ENCODE results near the gene ACOX1. TPM values are rescaled to one million over a fixed set of nuclear protein-coding genes. Genes with fewer than 3 reads are reported as not detected.
A peak's percentile ranks its signal among the peaks of the same experiment; 100 is the strongest.

ACOX1 gene
- total RNA-seq, 1 experiment from 2014 or later: 50.2 TPM

DNA sequence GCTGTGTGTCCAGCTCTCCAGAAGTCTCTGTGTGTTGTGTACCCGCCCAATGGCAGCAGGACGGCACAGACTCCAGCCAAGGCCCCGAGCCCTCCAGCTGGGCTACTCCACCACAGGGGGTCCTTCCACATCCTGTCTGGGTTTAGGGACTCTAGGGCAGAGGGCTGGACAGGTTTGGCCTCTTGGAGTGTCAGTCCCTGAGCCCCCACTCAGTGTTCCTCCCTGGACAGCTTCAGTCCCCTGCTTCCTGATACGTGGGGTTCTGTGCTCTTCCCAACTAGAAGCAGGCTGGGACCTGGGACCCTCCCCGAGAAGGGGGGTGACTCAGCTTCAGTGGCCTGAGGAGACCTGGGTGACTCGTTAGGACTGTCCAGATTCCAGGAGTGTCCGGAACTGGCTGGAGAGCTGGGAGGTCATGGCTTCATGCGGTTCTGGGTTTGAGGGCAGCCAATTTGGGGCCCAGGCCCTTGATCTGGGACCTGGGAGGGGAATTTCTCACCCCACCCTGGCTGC, 25.8 kb upstream of the ACOX1 start:
- no peaks in the 10 kb centered on the region for H4K20me1 ChIP-seq (ENCODE audit: insufficient read depth)
- ATAC-seq: no peak
- H3K27me3 ChIP-seq (ENCODE audit: insufficient read depth, low read length): no peaks in the 10 kb centered on the region
- TF ChIP-seq ZNF274 (IDR thresholded peaks at IDR 0.05; ENCODE audit: low read depth, low read length): no peak
- no peak for TF ChIP-seq EGR1 (IDR thresholded peaks at IDR 0.05; ENCODE audit: low read depth)
- no peak for TF ChIP-seq JUND (IDR thresholded peaks at IDR 0.05)
- TF ChIP-seq CEBPB (IDR thresholded peaks at IDR 0.05; ENCODE audit: low read depth): no peak
- no peak for TF ChIP-seq POLR2AphosphoS5 (IDR thresholded peaks at IDR 0.05; ENCODE audit: low read depth, low read length)
- TF ChIP-seq EZH2 (IDR thresholded peaks at IDR 0.05): no peak
- no peak for TF ChIP-seq SP1 (IDR thresholded peaks at IDR 0.05; ENCODE audit: low read depth)
- TF ChIP-seq, protein P1, sequence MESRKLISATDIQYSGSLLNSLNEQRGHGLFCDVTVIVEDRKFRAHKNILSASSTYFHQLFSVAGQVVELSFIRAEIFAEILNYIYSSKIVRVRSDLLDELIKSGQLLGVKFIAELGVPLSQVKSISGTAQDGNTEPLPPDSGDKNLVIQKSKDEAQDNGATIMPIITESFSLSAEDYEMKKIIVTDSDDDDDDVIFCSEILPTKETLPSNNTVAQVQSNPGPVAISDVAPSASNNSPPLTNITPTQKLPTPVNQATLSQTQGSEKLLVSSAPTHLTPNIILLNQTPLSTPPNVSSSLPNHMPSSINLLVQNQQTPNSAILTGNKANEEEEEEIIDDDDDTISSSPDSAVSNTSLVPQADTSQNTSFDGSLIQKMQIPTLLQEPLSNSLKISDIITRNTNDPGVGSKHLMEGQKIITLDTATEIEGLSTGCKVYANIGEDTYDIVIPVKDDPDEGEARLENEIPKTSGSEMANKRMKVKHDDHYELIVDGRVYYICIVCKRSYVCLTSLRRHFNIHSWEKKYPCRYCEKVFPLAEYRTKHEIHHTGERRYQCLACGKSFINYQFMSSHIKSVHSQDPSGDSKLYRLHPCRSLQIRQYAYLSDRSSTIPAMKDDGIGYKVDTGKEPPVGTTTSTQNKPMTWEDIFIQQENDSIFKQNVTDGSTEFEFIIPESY (IDR thresholded peaks at IDR 0.05; ENCODE audit: extremely low read depth, insufficient replicate concordance, low read length): no peak
- TF ChIP-seq SRF (IDR thresholded peaks at IDR 0.05; ENCODE audit: low read depth): no peak
- TF ChIP-seq TCF7L2 (IDR thresholded peaks at IDR 0.05; ENCODE audit: borderline replicate concordance, extremely low read depth, insufficient read depth, insufficient read length): no peak
- no peak for TF ChIP-seq YY1 (IDR thresholded peaks at IDR 0.05; ENCODE audit: extremely low read depth, insufficient replicate concordance, low read depth, low read length)
- TF ChIP-seq CBX3 (IDR thresholded peaks at IDR 0.05; ENCODE audit: low read depth): no peak
- TF ChIP-seq ZFX (IDR thresholded peaks at IDR 0.05): no peak
- TF ChIP-seq ELF1 (IDR thresholded peaks at IDR 0.05; ENCODE audit: borderline replicate concordance, low read depth): no peak
- TF ChIP-seq, protein P2, sequence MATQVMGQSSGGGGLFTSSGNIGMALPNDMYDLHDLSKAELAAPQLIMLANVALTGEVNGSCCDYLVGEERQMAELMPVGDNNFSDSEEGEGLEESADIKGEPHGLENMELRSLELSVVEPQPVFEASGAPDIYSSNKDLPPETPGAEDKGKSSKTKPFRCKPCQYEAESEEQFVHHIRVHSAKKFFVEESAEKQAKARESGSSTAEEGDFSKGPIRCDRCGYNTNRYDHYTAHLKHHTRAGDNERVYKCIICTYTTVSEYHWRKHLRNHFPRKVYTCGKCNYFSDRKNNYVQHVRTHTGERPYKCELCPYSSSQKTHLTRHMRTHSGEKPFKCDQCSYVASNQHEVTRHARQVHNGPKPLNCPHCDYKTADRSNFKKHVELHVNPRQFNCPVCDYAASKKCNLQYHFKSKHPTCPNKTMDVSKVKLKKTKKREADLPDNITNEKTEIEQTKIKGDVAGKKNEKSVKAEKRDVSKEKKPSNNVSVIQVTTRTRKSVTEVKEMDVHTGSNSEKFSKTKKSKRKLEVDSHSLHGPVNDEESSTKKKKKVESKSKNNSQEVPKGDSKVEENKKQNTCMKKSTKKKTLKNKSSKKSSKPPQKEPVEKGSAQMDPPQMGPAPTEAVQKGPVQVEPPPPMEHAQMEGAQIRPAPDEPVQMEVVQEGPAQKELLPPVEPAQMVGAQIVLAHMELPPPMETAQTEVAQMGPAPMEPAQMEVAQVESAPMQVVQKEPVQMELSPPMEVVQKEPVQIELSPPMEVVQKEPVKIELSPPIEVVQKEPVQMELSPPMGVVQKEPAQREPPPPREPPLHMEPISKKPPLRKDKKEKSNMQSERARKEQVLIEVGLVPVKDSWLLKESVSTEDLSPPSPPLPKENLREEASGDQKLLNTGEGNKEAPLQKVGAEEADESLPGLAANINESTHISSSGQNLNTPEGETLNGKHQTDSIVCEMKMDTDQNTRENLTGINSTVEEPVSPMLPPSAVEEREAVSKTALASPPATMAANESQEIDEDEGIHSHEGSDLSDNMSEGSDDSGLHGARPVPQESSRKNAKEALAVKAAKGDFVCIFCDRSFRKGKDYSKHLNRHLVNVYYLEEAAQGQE (IDR thresholded peaks at IDR 0.05; ENCODE audit: low read depth): no peak
- no TSS peak for BruUV-seq (replicated peaks)
- no peaks in the 10 kb centered on the region for H3K9me2 ChIP-seq (ENCODE audit: insufficient read depth)
- POLR2A ChIA-PET: interaction anchor here (1.4 kb wide), 1 partner anchor 100 kb away, joined by 6 read pairs; the partner anchor contains the start of gene MRPL38
- no peak overlapping the region for H3K4me3 ChIP-seq (replicated peaks in 1 of 2; ENCODE audit: low read depth in 1 of 2, low read length in 2 of 2)
- H2AFZ ChIP-seq (ENCODE audit: low read depth, low read length, poor library complexity, severe bottlenecking): no peak overlapping the region
- peaks cover 0 to 23% of the 10 kb centered on the region in 2 experiments; a peak in 2 of 4 replicates for H3K4me1 ChIP-seq (ENCODE audit: control insufficient read depth in 1 of 2, insufficient read depth in 2 of 2, low read length in 2 of 2)
- H3K79me2 ChIP-seq (ENCODE audit: insufficient read depth, low read length): no peaks in the 10 kb centered on the region
- no peaks in the 10 kb centered on the region for H3K9me3 ChIP-seq (ENCODE audit: control insufficient read depth in 1 of 2, insufficient read depth in 1 of 2, low read depth in 1 of 2, low read length in 2 of 2)
- H3K27ac ChIP-seq (ENCODE audit: low read depth, low read length): peak overlapping the region; percentile 16; the same call in 1 of the 2 replicates
- RAD21 ChIA-PET (ENCODE audit: low non-redundant PET in 1 of 2, low total read pairs in 2 of 2, uncharacterized antibody in 2 of 2, unreplicated experiment in 2 of 2): interaction anchor here (0.6 to 1.9 kb wide), 3 partner anchors 98 to 100 kb away, joined by 3 to 7 read pairs (median 5); partner anchors contain the start of gene MRPL38 (in 1 of the 2)
- peaks cover 11 to 12% of the 10 kb centered on the region in 2 experiments; a peak in 2 of 4 replicates for H3K36me3 ChIP-seq (ENCODE audit: control insufficient read depth in 1 of 2, insufficient read depth in 2 of 2, low read length in 2 of 2)
- intact Hi-C loops (cut with micrococcal nuclease): loop anchor here (1.0 kb wide), 1 partner anchor 100 kb away; no protein-coding TSS in a partner anchor
- no peak for DNase-seq (ENCODE audit: low read depth, low spot score)
- CTCF ChIA-PET: interaction anchor here (0.7 to 7.1 kb wide), 12 partner anchors 9 to 275 kb away, joined by 3 to 68 read pairs (median 4); partner anchors contain the start of gene MRPL38
- H3K9ac ChIP-seq (ENCODE audit: low read length): no peak overlapping the region
- H3K4me2 ChIP-seq (ENCODE audit: low read length): no peak overlapping the region

Data from HCT116 (cell line).